DOHH2 (cell line): ENCODE measurements around the gene RPTN.

Experiments
- EZH2phosphoT487 ChIP-seq: fragments of 200-600 bp; sonication (generic); IDR thresholded peaks from 2 replicates; pipeline ENCODE4 v1.6.1; 2017; ENCODE audit warnings: borderline replicate concordance, mild to moderate bottlenecking, antibody characterized with exemption, low read length, moderate library complexity, mixed read lengths
- TF ChIP-seq, protein P1 (sequence below): fragments of 200-600 bp; sonication (generic); IDR thresholded peaks from one replicate; pipeline ENCODE4 v1.5.1; 2014; ENCODE audit warnings: antibody characterized with exemption, mild to moderate bottlenecking, low read depth, low read length; ENCODE audit not compliant: poor library complexity, severe bottlenecking

DNA sequence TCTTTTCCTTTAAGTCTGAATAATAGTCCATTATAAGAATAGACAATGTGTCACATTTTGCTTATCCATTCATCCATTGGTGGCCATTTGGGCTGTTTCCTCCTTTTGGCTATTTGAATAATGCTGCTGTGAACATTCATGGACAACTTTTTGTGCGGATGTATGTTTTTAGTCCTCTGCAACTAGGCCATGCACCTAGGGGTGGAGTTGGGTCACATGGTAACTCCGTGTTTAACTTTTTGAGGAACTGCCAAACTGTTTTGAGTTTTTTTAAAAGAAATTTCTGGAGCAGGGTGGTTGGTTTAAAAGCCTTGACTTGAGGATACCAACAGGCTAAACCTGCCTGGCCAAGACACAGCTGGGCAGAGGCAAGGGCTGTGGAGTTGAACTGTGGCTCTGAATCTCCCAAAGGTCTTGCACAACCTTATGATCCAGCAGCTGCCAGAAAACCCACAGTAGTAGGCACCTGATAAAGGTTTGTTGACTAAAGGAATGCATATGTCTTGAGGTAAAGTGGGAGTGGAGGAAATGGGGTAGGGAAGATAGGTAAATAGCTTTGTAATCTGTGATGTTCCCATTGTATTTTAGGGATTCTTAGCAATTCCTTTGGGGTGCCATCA lies 5.6 kb upstream of the RPTN start:
- TF ChIP-seq, protein P1, sequence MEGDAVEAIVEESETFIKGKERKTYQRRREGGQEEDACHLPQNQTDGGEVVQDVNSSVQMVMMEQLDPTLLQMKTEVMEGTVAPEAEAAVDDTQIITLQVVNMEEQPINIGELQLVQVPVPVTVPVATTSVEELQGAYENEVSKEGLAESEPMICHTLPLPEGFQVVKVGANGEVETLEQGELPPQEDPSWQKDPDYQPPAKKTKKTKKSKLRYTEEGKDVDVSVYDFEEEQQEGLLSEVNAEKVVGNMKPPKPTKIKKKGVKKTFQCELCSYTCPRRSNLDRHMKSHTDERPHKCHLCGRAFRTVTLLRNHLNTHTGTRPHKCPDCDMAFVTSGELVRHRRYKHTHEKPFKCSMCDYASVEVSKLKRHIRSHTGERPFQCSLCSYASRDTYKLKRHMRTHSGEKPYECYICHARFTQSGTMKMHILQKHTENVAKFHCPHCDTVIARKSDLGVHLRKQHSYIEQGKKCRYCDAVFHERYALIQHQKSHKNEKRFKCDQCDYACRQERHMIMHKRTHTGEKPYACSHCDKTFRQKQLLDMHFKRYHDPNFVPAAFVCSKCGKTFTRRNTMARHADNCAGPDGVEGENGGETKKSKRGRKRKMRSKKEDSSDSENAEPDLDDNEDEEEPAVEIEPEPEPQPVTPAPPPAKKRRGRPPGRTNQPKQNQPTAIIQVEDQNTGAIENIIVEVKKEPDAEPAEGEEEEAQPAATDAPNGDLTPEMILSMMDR, result no peak
- TF ChIP-seq EZH2phosphoT487, result no peak
